Tibial nerve (tissue), 4 donors: ENCODE data around the gene TEAD4.

Experiments
- EP300 ChIP-seq, 2 donors: sonication (generic); formaldehyde crosslinking; IDR thresholded peaks; one replicate each; pipeline ENCODE4 v1.6.1; 2017; ENCODE audit warnings: antibody characterized with exemption in 2 of 2, mild to moderate bottlenecking in 1 of 2
- TF ChIP-seq, protein P1 (sequence below), 5 experiments: fragments of 200-600 bp in 3 of 5; fragments of 450-650 bp in 2 of 5; sonication (generic) in 3 of 5; IDR thresholded peaks; one replicate each; pipeline ENCODE4 v1.5.1; 2016 to 2019; ENCODE audit warnings: antibody characterized with exemption in 5 of 5, mild to moderate bottlenecking in 3 of 5, moderate library complexity in 2 of 5

GRCh38 chr12:2958432-2959191, 585 bp upstream of the TEAD4 start:
- TF ChIP-seq, protein P1, sequence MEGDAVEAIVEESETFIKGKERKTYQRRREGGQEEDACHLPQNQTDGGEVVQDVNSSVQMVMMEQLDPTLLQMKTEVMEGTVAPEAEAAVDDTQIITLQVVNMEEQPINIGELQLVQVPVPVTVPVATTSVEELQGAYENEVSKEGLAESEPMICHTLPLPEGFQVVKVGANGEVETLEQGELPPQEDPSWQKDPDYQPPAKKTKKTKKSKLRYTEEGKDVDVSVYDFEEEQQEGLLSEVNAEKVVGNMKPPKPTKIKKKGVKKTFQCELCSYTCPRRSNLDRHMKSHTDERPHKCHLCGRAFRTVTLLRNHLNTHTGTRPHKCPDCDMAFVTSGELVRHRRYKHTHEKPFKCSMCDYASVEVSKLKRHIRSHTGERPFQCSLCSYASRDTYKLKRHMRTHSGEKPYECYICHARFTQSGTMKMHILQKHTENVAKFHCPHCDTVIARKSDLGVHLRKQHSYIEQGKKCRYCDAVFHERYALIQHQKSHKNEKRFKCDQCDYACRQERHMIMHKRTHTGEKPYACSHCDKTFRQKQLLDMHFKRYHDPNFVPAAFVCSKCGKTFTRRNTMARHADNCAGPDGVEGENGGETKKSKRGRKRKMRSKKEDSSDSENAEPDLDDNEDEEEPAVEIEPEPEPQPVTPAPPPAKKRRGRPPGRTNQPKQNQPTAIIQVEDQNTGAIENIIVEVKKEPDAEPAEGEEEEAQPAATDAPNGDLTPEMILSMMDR (IDR thresholded peaks at IDR 0.05) = no peak
- TF ChIP-seq EP300 (IDR thresholded peaks at IDR 0.05) = no peak
